ENCODE results near the gene TMPRSS2.

TMPRSS2 gene

DNA sequence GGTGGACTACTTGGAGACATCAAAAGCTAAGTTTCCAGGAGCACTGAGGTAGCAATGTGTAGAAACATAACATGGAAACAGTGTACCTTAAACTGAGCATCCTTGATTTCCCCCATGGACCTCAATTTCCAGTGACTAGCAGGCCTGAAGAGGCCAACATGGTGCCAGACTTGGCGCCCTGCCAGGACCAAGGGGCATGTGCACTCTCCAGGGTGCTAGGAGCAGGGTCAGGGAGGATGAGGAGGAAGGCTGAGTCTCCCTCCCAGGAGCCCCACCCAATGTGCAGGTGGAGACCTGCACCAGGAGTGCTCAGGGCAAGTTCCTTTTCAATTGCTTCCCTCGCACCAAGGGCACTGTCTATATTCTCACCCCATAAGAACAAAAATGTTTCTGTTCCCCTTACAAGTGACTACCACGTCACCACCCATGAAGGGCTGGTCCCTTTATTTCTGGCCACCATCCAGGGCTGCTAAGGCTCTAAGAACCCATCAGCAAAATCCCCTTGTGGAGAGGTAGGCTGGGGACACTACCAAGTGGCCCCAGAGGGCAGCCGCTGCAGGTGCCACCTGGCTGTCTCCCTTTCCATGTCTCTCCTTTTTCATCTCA is 42.7 kb downstream of the TMPRSS2 start:
- TF ChIP-seq, protein P1, sequence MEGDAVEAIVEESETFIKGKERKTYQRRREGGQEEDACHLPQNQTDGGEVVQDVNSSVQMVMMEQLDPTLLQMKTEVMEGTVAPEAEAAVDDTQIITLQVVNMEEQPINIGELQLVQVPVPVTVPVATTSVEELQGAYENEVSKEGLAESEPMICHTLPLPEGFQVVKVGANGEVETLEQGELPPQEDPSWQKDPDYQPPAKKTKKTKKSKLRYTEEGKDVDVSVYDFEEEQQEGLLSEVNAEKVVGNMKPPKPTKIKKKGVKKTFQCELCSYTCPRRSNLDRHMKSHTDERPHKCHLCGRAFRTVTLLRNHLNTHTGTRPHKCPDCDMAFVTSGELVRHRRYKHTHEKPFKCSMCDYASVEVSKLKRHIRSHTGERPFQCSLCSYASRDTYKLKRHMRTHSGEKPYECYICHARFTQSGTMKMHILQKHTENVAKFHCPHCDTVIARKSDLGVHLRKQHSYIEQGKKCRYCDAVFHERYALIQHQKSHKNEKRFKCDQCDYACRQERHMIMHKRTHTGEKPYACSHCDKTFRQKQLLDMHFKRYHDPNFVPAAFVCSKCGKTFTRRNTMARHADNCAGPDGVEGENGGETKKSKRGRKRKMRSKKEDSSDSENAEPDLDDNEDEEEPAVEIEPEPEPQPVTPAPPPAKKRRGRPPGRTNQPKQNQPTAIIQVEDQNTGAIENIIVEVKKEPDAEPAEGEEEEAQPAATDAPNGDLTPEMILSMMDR (IDR thresholded peaks at IDR 0.05), result no peak
- DNase-seq (ENCODE audit: low spot score), result no peak
- no peak overlapping the region for H3K27ac ChIP-seq

DNA sequence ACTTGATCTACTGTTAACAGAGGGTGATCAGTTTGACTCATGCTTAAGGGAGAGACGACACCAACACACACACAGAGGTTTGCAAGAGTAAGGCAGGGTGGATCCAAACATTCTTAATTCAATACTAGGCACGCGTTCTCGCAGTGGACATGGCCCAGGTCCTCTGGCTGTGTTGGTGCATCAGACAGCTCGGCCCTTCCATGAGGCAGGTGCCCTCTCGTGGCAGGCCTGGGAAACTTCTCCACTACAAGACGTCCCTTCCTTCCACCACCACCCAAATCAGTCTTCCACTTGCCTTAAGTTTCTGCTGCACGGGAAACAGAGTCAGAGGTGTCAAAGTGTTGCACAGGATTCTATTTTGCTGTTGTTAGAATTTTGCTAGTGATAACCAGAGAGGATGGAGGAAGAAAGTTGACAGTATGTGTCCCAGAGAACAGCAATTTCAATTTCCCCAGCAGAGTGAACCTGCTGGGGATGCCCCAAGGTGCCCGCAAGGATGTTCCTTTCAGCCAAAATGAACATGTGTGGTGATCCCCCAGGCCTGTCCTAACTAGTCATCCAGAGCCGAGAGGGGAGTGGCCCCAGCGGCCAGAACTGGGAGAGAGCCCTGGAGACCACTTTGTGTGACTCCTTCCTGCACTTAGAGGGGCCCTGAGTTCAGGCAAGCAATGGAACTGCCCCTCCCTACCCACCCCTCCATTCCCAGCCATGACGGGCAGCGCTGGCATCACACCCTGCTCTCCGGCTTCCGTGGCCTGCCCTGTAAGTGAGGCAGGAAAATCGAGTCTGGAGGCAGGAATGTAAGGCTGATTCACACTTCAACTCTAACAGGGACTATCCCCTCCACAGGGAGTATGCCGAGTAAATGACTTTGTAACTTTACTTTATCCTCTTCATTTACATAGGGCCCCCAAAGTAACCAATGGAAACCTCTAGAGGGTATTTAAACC is 47.1 kb downstream of the TMPRSS2 start:
- DNase-seq (ENCODE audit: low spot score), result no peak
- TF ChIP-seq, protein P1 (IDR thresholded peaks at IDR 0.05), result peak; percentile 71
- no peak overlapping the region for H3K4me3 ChIP-seq
- no peak overlapping the region for H3K27ac ChIP-seq

More for the DNA sequence above, 42.7 kb downstream of the TMPRSS2 start:
- H3K4me3 ChIP-seq, result no peak overlapping the region

DNA sequence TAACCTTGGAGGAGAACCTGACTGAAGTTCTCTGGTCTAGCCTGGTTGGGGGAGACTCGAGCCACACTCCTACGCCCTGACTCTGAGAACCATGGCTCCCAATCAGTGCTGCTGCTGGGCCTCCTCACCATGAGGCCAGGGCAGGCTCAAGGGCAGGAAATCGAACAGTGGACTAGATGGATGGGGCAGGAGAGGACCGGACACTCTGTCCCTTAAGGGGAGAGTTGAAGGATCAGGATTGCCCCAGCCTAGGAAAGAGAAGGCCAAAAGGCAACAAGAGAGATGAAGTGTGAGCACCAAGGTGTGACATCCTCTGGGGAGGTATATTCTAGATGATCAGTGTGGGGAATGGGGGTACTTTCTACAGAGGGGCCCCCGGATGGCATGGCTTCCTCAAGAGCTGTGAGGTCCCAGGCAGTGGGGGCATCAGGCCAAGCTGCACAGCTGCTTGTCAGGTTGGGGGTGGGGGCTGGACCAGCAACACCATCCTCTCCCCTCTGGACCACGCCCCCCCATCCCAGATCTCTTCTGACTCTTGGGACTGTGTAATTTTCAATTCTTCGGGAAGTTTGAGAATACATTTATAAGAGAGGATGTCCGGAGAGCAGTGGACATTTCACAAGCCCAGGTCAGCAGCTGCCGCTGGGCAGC is 47.9 kb downstream of the TMPRSS2 start:
- DNase-seq (ENCODE audit: low spot score), result no peak
- H3K27ac ChIP-seq, result no peak overlapping the region

DNA sequence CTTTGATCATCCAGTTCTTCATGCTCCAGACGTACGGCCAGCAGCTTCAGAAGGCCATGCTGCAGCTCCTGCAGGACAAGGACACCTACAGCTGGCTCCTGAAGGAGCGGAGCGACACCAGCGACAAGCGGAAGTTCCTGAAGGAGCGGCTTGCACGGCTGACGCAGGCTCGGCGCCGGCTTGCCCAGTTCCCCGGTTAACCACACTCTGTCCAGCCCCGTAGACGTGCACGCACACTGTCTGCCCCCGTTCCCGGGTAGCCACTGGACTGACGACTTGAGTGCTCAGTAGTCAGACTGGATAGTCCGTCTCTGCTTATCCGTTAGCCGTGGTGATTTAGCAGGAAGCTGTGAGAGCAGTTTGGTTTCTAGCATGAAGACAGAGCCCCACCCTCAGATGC is 49.4 kb downstream of the TMPRSS2 start:
- DNase-seq (ENCODE audit: low spot score), result no peak
- Histone ChIP-seq H3K4me3 (no peak overlapping the region), H3K27ac (no peak overlapping the region)
- TF ChIP-seq, protein P1 (IDR thresholded peaks at IDR 0.05), result no peak

More for the DNA sequence above, 47.9 kb downstream of the TMPRSS2 start:
- TF ChIP-seq, protein P1 (IDR thresholded peaks at IDR 0.05), result no peak
- H3K4me3 ChIP-seq, result no peak overlapping the region

DNA sequence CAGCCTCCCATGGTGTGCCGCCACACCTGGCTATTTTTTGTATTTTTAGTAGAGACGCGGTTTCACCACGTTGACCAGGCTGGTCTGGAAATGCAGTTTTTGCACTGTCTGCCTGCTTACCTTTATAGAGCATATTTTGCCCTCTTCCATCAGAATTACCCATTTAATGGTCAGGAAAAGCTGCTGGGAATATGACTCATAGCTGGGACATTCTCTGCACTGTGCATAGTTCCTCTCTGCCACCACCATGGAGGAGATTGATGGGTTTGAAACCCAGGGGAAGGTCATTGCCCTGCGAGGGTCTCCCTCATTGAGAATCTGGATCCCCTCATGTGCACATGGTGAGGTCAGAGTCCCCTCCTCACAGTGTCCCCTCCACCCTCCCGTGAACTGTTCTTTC is 49.8 kb downstream of the TMPRSS2 start:
- TF ChIP-seq, protein P1 (IDR thresholded peaks at IDR 0.05), result no peak
- no peak for DNase-seq (ENCODE audit: low spot score)
- no peak overlapping the region for H3K27ac ChIP-seq
- no peak overlapping the region for H3K4me3 ChIP-seq

DNA sequence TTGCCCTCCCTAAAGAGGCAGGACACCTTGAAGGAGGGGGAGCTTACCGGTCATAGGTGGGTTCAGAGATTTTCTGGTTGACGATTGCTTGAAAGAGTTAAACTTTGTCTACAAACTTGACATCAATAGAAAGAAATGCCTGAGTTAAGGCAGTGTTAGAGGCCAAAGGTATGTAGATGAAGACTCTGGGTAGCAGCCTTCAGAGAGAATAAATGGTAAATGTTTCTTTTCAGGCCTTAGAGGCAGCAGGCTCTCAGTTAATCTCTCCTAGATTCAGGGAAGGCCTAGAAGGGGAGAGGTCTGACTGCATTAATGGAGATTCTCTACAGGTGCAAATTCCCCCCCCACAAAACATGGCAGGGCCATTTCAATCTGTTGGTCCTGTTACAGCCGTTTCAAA is 54.2 kb downstream of the TMPRSS2 start:
- no peak overlapping the region for H3K27ac ChIP-seq
- DNase-seq (ENCODE audit: low spot score), result no peak
- H3K4me3 ChIP-seq, result no peak overlapping the region
- TF ChIP-seq, protein P1 (IDR thresholded peaks at IDR 0.05), result no peak

All from coronary artery (tissue), 2 donors.